ENCODE results near the gene PSIP1. TPM values are rescaled to one million over a fixed set of nuclear protein-coding genes. Genes with fewer than 3 reads are reported as not detected.

Gene PSIP1
- total RNA-seq, 1 donor from 2014 or later, result 82.3 TPM

GRCh38 chr9:15491950-15492349, 18.8 kb downstream of the PSIP1 start:
- no peak for TF ChIP-seq CTCF (IDR thresholded peaks at IDR 0.05; ENCODE audit: unreplicated experiment)
- no peak overlapping the region for H3K27ac Mint-ChIP-seq
- DNase-seq (ENCODE audit: low spot score, unreplicated experiment), result no peak
- no peak overlapping the region for H3K4me3 Mint-ChIP-seq (ENCODE audit: low read depth)
- peaks cover 13% of the 10 kb centered on the region for H3K9me3 Mint-ChIP-seq (ENCODE audit: low read depth)
- H3K4me1 Mint-ChIP-seq (ENCODE audit: low read depth), result no peaks in the 10 kb centered on the region
- no peaks in the 10 kb centered on the region for H3K27me3 Mint-ChIP-seq
- peaks cover 49% of the 10 kb centered on the region for H3K36me3 Mint-ChIP-seq (ENCODE audit: insufficient read depth)

- DNase-seq (ENCODE audit: low spot score, unreplicated experiment), result no peak
- Mint-ChIP-seq H3K27ac (peak overlapping the region; percentile 53), H3K9me3 (ENCODE audit: low read depth) (no peaks in the 10 kb centered on the region), H3K27me3 (no peaks in the 10 kb centered on the region), H3K36me3 (ENCODE audit: insufficient read depth) (peaks cover 32% of the 10 kb centered on the region), H3K4me1 (ENCODE audit: low read depth) (no peaks in the 10 kb centered on the region), H3K4me3 (ENCODE audit: low read depth) (no peak overlapping the region)
- peak; percentile 52 for TF ChIP-seq CTCF (IDR thresholded peaks at IDR 0.05; ENCODE audit: unreplicated experiment)
These were observed 24.7 kb downstream of the PSIP1 start for GRCh38 chr9:15485836-15486666.

- no peak overlapping the region for H3K27ac Mint-ChIP-seq
- no peaks in the 10 kb centered on the region for H3K27me3 Mint-ChIP-seq
- no peak overlapping the region for H3K4me3 Mint-ChIP-seq (ENCODE audit: low read depth)
- H3K9me3 Mint-ChIP-seq (ENCODE audit: low read depth), result no peaks in the 10 kb centered on the region
- no peak for TF ChIP-seq CTCF (IDR thresholded peaks at IDR 0.05; ENCODE audit: unreplicated experiment)
- H3K4me1 Mint-ChIP-seq (ENCODE audit: low read depth), result peaks cover 5% of the 10 kb centered on the region
- DNase-seq (ENCODE audit: low spot score, unreplicated experiment), result no peak
- peaks cover 28% of the 10 kb centered on the region for H3K36me3 Mint-ChIP-seq (ENCODE audit: insufficient read depth)
These were observed 26.0 kb downstream of the PSIP1 start for GRCh38 chr9:15484802-15485201.

- H3K27ac Mint-ChIP-seq, result no peak overlapping the region
- no peak for TF ChIP-seq CTCF (IDR thresholded peaks at IDR 0.05; ENCODE audit: unreplicated experiment)
- no peaks in the 10 kb centered on the region for H3K27me3 Mint-ChIP-seq
- no peak for DNase-seq (ENCODE audit: low spot score, unreplicated experiment)
- peaks cover 11% of the 10 kb centered on the region for H3K4me1 Mint-ChIP-seq (ENCODE audit: low read depth)
- peaks cover 21% of the 10 kb centered on the region for H3K36me3 Mint-ChIP-seq (ENCODE audit: insufficient read depth)
- H3K4me3 Mint-ChIP-seq (ENCODE audit: low read depth), result no peak overlapping the region
- H3K9me3 Mint-ChIP-seq (ENCODE audit: low read depth), result no peaks in the 10 kb centered on the region
These were observed 28.6 kb downstream of the PSIP1 start for GRCh38 chr9:15482146-15482545.

- H3K4me3 Mint-ChIP-seq (ENCODE audit: low read depth), result no peak overlapping the region
- peaks cover 11% of the 10 kb centered on the region for H3K4me1 Mint-ChIP-seq (ENCODE audit: low read depth)
- TF ChIP-seq CTCF (IDR thresholded peaks at IDR 0.05; ENCODE audit: unreplicated experiment), result no peak
- no peaks in the 10 kb centered on the region for H3K27me3 Mint-ChIP-seq
- DNase-seq (ENCODE audit: low spot score, unreplicated experiment), result no peak
- peaks cover 13% of the 10 kb centered on the region for H3K36me3 Mint-ChIP-seq (ENCODE audit: insufficient read depth)
- no peaks in the 10 kb centered on the region for H3K9me3 Mint-ChIP-seq (ENCODE audit: low read depth)
- H3K27ac Mint-ChIP-seq, result no peak overlapping the region
These were observed 30.7 kb downstream of the PSIP1 start for GRCh38 chr9:15480028-15480427.

All from progenitor cell of endocrine pancreas (in vitro differentiated cells).